Stimulated activated CD4-positive, alpha-beta T cell treated with anti-CD3 and anti-CD28 coated beads, Interleukin-4, amount 100 ng/mL, for 4 hours (primary cell): ENCODE data around the gene MRPL43.
A peak's percentile ranks its signal among the peaks of the same experiment; 100 is the strongest.
"Not testable (repeated sequence)": the region's sequence is repeated elsewhere in the genome, so short reads cannot be mapped to it uniquely, and the experiment has no call there.

Source experiments
- DNase-seq, 2 experiments: peaks; one replicate each; pipeline ENCODE4 v3.0.0-alpha.2; 2020

The MRPL43 gene

DNA sequence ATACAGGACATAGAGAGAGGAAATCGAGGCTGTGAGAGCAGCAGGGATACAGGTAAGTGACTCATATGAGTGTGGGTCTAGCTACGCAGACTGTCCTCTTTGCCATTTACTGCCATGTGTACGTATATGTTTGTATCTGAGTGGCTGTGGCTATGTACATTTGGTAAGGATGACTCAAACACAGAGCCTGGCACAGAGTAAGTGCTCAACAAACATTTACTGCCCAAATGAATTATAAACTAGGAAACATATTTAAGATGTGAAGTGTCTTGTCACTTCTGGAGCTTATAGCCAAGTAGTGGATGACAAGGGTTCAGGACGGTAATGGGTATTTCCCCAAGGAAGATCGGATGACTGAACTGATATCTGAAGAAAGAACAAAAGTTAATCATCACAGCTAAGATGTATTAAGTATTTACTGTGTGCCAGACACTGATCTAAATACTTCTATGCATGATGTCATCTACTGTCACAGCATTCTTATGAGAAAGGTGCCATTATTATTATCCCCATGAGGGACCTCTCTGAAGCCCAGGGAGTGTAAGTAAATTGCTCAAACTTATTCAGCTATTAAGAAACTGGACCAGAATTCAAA lies 6.0 kb downstream of the MRPL43 start:
- DNase-seq = no peak

DNA sequence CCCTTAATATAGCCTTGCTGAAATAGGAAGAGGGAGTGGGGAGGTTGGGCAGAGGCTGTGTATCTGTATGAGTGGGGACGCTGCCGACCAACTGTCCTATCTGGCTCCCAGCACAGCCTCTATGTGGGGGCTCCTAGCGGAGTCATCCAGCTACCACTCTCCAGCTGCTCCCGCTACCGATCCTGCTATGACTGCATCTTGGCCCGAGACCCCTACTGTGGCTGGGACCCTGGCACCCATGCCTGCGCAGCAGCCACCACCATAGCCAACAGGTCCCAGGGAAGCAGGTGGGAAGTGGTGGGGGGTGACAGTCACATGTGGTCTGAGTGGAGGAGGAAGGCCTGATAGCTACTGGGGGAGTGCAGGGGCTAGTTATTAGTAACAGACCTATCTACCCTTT lies 6.6 kb downstream of the MRPL43 start:
- no peak for DNase-seq

DNA sequence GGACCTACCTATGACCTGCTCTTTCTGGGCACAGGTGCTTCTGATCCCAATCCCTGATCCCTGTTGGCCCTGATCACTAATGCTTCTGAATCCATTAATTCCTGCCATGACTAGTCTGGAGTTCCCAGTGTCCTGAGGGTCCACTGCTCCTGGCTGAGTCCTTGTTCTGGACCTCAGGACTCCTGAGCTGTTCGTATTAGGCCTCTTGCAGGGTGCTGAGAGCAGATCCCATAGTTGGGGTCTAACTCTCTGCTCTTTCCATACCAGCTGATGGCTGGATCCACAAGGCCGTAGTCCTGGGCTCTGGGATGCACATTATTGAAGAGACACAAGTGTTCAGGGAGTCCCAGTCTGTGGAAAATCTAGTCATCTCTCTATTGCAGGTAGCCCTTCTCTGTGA lies 7.0 kb downstream of the MRPL43 start:
- no peak for DNase-seq

DNA sequence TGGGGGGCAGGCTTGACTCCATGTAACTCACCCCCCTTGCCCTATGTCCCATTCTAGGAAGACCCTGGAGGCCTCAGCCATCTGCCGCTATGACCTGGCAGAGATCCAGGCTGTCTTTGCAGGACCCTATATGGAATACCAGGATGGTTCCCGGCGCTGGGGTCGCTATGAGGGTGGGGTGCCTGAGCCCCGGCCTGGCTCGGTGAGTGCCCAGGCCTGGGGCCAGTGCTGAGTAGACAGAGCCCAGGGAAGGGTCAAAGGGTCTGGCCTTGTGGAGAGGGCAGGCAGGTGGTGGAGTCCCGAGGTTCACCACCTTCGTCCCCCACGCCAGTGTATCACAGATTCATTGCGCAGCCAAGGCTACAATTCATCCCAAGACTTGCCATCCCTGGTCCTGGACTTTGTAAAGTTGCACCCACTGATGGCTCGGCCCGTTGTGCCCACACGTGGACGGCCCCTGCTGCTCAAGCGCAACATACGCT lies 7.5 kb downstream of the MRPL43 start:
- DNase-seq = no peak

DNA sequence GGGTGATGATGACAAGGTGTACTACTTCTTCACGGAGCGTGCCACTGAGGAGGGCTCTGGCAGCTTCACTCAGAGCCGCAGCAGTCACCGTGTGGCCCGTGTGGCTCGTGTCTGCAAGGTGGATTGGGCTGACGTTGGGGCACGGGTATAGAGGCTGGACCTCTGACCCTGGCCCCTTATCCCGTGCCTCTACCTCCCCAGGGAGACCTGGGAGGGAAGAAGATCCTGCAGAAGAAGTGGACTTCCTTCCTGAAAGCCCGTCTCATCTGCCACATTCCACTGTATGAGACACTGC lies 8.4 kb downstream of the MRPL43 start:
- no peak for DNase-seq

DNA sequence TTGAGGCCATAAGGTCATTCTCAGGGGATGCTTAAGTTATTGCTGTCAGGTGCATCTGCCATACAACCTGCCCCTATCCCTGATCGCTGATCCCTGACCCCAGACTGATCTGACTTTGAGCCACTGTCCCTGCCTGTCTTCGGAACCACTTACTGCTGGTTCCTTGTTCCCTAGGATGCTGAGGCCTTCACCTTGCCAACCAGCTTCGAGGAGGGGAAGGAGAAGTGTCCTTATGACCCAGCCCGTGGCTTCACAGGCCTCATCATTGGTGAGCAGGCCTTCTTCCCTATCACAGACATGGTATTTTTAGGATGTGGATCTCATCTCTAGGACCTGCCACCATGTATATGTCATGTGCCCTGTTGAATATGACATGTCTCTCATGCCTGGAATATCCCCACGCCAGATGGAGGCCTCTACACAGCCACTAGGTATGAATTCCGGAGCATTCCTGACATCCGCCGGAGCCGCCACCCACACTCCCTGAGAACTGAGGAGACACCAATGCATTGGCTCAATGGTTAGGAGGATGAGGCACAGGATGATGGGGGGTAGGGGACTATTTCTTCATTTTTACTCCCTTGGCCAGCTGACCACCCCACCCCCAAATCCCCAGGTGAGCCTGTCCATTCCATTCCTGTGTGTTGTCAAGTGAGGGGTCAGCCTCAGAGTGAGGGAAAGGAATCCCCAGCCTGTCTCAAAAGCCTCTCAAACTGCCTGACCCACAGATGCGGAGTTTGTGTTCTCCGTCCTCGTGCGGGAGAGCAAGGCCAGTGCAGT lies 9.0 kb downstream of the MRPL43 start:
- no peak for DNase-seq

DNA sequence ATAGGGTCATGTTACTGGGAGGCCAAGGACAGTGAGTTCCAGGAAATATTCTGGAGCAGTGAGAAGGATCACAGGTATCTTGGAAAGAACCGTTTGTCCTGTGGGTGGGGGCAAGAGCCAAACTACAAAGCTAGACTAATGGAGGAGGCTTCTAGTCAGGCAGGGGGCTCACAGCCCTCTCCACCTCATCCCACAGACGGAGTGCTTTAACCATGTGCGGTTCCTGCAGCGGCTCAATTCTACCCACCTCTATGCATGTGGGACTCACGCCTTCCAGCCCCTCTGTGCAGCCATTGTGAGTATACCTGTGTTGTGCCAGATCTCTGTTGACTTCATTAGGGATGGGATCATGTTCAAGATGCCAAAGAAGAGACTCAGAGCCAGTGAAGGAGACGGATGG lies 9.9 kb downstream of the MRPL43 start:
- no peak for DNase-seq

DNA sequence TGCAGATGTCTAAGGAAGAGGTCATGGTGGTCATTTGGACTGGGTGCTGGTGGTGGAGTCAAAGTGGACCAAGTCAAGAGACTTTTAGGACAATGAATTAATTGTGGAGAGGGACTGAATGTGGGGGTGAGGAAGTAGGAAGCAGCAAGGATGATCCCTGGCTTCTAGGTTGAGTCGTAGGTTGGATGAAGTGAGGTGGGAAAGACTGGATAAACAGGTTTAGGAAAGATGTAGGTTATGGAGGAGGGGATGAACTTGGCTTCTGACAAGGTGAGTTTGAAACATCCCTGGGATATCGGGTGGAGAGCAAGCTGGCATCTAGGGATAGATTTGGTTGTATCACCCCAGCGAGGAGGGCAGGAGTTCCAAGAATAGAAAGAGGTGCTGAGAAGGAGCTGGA lies 10.4 kb downstream of the MRPL43 start:
- DNase-seq = no peak

DNA sequence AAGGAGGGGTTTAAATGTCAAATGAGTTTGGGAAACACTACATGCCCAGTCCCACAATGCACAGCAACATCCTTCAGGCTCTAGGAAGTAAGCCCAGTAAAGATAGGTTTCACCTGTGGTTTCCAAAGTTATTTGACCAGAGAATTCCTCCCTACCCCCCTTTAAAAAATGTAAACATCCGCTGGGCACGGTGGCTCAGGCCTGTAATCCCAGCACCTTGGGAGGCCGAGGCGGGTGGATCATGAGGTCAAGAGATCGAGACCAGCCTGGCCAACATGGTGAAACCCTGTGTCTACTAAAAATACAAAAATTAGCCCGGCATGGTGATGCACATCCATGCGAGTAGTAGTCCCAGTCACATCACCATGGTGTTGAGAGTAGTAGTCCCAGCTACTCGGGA lies 11.9 kb downstream of the MRPL43 start:
- not testable (repeated sequence) for DNase-seq

DNA sequence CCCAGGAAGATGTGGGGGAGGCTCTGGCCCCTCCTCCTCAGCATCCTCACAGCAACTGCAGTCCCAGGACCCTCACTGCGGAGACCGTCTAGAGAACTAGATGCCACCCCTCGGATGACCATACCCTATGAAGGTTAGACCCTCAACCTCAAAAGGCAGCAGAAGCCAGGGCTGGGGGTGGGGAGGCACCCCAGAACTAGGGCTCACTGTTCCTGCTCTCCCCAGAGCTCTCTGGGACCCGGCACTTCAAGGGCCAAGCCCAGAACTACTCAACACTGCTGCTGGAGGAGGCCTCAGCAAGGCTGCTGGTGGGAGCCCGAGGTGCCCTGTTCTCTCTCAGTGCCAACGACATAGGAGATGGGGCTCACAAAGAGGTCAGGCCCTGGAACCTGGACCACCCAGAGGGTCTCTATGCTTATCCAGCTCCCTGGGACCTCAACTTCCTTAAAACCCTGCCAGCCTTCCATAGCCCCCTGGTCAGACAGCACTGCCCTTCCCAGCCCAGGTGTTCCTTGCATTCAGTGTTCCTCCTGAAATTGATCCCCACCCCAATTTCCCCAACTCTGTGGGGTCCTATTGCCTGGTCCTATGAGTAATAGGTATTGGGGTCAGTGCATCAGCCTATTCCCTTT lies 14.3 kb downstream of the MRPL43 start:
- no peak for DNase-seq

DNA sequence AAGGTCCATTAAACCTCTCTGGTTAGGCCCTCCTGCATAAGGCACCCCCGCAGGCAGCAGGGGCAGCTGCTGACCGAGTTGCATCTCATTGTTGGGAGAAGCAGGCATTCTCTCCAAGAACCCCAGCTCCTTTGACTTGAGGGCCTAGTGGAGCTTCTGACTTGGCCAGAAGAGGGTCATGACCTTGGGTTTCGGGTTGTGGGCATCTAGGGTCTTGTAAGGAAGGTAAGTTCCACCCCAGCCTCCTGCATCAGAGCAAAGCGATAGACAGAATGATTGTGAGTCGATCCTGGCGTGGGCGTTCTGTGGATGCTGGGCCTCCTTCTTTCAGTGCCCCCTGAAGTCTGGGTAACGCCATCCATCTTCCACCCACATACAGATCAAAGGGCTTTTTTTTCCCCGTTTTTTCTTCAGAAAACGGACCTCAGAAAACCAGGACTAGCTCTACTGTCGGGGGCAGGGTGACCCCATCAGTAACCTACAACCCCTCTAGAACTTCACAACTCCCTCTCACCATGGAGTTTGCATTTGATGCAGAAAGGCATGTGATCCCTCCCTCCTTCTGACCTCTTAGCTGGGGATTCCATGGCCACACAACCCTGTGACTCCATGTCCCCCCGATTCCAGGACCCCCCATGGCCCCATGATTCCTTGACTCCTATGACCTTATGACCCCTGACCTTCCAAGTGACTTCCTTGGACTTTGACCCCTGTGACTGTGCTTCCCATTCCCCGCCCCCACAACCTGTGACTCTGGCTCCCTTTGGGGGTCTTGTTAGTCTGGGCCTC lies 15.0 kb downstream of the MRPL43 start:
- no peak for DNase-seq

DNA sequence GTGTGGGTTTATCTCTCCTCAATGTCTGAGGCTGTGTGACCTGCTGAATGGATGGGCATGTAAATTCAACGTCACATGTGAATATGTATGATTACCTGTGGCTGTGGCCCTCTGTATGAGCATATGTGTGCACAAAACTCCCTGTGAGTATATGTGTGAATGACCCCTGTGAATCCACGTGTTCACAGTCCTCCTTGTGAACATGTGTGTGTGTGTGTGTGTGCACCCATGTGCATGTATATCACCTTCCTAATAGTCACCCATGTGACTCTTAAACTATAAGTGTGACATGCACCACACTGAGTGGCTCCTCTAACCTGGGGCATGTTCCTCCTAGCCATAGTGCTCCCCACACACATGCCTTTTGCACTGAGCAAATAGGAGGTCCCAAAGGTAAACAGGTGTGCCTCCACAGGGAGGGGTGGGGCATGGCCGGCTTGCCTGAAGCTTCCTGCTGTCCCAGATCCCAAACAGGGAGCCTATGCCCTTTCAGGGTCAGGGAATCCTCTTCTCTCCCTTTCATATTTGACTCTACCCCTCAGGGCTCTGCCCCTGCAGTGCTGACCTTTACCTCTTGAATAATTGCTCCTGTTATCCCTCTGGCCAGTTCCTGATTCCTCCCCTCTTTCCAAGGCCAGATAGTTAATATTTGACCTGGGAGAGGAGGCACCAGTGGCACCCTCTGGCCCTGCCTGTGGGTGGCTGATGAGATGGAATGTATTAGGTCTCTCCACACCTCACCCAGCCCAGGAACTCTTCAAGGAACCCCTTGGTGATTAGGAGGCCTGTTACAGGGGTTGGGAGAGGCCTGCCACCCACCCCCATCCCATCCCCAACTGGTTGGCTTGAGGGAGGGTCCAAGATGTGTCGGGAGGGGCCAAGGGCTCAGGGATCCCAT lies 16.1 kb downstream of the MRPL43 start:
- DNase-seq = no peak

DNA sequence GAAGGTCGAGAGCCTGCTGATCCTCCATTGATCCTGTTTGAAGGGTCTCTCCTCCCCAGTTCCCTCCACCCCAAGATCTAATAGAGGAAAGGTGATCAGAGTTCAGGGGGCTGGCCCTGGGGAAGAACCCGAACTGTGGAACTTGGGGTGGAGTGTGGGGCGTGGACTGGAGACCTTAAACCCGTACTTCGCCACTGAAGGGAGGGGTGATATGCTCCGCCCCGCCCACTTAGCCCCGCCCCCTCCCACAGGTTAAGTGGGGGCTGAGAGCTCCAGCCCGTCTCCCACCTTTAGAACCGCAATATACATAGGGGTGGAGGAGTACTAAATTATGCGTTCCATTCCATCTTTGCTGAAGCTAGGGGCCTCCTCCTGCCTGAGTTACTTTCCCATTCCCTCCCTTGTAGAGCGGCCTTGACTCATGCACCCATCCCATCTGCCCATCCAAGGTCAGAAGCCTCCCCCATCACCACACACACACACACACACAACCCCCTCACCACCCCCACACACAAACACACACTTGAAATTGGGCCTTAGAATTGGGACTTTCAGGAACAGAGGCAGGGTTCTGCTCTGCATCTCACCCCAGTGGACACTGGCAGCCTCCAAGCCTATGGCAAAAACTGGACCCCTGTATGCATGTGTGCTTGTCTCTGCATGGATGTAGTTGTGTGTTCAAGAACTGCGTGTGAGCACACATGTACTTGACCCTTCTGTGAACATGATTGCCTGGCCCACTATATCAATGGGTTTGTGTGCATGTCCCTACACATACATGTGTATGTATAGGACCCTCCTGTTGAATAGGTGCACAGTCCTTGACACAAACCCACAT lies 17.0 kb downstream of the MRPL43 start:
- DNase-seq = peak in 1 of 2 experiments; percentile 18

DNA sequence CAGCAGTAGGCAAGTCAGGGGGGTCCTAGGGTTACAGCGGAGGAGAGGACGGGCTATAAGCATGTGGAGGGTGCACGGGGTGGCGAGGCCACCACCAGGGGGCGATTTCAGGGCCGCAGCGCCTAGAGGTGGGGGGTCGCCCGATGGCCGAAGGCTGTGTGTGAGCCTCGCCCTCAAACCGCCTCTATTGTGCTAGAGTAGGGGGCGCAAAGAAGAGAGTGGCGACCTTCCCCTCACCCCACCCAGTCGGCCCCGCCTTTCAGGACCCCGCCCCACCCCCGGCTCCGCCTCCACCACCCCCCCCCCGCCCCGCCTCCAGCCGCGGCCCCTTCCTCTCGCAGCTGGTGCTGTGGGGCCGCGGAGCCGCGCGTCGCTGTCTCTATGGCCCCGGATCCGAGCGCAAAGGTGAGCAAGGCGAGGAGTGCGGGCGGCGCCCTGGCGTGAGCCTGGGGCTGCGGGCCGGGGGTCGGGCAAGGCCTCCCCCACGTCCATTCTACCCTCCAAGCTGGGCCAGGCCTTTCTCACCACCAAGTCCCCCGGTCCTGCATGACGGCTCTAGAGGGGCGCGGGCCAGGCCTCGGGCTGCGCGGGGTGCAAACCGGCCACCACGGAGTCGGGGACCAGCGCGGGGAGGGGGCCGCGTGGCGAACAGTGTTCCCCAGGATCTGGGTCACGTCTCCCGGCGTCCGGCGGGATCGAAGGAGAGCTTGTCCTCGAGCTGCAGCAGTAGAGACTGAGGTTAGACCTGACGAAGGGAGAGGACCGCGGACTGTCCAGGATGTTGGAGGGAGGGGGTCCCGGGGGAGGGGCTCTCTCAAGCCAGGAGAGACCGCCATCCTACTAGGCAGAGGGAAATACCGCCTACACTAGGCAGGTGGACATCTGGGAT lies 17.9 kb downstream of the MRPL43 start, which contains the start of gene SEMA4G:
SEMA4G (plus strand) TSS at position 318 of the 889 bp plus-strand sequence. CDS start 3,409 bp downstream, outside the sequence.
- peak; percentile 11 to 42 for DNase-seq

DNA sequence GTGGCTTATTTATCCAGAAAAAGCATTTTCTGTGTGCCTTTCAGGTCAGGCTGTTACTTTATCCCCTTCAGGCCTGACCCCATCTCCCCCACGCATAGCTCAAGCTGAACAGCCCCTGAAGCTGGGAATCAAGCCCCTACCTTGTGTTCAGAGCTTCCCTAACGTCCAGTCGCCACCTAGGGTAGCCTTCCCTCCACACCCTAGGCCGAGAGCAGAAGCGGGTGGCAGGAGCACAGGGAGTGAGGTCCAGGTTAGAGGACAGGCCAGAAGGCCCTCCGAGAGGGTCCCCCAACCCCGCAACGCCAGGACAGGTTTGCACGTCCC lies 18.5 kb downstream of the MRPL43 start:
- no peak for DNase-seq

DNA sequence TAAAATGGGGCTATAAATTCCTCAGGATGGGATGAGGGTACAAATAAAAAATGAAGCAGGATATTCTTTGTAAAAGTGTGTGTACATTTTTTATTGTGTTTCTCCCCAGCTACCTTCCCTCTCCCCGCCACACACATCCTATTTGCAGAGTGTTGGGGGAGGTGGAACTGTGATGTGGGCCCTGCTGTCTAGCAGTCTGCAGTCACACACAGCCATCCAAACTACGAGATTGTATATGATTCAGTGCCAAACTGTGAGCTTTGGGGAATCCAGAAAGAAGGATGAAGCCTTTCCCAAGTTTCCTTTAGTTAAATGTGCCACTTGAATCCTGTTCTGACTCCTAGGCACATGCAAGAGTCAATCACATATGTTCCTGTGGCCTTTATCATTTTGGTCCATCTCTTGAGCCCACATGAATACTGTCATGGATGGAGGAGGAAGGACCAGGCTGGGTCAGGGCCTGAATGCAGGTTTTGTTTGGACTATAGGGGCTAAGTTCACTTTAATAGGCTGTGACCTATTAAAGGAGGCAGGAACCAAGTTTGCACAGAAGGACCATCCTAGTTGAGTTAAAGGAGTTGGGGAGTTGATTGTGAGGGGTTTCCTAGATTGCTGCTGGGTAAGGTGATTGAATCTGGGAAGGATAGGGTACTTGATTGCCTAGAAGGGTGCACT lies 19.1 kb downstream of the MRPL43 start:
- DNase-seq = no peak

DNA sequence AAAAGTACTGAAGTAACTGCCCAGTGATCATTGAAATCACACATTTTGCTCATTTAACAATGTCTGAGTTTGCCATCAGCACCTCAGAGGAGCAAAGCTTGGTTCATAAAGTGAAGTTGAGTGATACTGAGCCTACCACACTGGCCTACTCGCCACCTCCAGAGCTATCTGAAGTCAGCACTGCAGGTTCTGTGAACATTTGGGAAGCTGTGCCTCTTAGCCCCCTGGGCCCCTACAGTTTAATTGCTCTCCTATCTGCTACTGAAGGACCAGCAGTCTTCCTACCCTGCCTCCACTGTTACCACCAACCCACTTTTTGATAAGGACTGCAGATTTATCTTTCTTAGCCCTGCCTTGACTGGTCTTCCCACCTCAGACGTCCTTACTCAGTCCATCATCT lies 20.0 kb downstream of the MRPL43 start:
- no peak for DNase-seq

DNA sequence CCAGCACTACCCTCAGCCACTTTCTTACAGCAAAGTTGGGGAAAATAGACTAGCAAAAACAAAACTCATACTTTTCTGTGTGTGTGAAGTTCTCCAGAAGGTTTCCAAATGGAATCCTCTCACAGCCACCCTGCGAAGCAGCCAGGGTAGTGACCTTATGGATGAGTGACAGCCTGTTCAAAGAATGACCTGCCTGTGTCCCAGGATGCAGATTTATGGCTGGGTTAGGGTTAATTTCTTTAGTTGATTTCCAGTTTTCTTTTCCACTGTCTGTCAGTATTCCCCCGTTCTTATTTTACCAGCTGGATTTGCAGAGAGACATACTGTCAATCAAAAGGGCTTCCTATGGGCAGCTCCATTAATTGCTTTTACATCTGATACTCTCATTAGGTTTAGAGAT lies 20.4 kb downstream of the MRPL43 start:
- DNase-seq = no peak

DNA sequence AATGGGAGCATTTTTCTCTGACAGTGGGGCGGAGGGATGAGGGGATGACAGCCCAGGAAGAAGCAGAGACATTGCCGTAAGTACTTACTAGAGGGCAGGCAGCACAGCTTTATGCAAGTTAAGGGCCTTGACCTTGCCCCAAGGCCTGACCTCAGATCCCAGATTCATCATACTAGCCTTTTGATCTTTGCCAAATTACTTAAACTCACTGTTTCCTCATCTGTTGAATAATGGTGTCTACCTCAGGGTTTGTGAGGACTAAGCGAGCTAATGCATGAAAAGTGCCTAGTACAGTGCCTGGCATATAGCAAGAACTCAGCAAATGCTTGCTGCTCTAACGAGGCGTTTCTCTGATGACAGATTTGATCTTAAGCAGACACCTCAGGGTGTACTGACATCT lies 21.5 kb downstream of the MRPL43 start:
- DNase-seq = no peak

DNA sequence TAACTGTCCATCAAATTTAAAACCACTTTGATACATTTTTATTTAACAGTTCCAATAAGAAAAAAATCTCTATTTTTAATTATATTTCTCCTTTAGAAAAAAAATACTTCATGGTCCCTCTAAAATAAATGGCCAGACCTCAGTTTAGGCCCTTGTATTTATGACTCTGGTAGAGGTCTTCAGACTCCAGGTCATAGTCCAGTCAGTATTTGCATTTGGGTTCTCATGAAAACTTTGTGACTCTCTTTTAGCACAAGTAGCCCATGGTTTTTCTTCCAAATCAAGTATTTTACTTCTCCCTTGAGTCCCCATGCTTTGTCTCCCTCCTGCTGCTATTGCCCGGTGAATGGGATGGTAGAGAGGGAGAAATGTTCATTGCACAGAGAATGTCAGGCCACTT lies 23.5 kb downstream of the MRPL43 start:
- DNase-seq = no peak
